NCI-H1092 (cell line): ENCODE data around the gene TIAL1.
"Not testable (repeated sequence)": the region's sequence is repeated elsewhere in the genome, so short reads cannot be mapped to it uniquely, and the experiment has no call there.

Experiments
- DNase-seq: peaks from one replicate; lab custom pipeline; 2025; lab: John Stamatoyannopoulos, UW

Gene TIAL1

DNA sequence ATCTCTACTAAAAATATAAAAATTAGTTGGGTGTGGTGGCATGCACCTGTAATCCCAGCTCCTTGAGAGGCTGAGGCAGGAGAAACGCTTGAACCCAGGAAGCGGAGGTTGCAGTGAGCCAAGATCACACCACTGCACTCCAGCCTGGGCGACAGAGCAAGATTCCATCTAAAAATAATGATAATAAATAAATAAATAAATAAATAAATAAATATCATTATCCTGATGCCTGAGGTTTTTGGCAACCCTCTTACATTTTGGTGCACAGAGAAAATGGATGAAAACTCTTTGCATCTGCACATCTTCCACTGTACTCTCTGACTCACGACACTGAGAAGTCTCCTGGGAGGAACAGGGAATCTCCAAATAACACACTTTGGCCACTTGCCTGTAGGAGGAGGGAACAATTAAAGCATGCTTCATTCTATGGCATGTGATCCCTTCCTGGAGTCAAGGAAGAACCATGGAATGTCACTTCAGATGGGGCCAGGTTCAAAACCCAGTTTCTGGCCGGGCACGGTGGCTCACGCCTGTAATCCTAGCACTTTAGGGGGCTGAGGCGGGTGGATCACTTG lies 68.0 kb downstream of the TIAL1 start:
- DNase-seq, result not testable (repeated sequence)

DNA sequence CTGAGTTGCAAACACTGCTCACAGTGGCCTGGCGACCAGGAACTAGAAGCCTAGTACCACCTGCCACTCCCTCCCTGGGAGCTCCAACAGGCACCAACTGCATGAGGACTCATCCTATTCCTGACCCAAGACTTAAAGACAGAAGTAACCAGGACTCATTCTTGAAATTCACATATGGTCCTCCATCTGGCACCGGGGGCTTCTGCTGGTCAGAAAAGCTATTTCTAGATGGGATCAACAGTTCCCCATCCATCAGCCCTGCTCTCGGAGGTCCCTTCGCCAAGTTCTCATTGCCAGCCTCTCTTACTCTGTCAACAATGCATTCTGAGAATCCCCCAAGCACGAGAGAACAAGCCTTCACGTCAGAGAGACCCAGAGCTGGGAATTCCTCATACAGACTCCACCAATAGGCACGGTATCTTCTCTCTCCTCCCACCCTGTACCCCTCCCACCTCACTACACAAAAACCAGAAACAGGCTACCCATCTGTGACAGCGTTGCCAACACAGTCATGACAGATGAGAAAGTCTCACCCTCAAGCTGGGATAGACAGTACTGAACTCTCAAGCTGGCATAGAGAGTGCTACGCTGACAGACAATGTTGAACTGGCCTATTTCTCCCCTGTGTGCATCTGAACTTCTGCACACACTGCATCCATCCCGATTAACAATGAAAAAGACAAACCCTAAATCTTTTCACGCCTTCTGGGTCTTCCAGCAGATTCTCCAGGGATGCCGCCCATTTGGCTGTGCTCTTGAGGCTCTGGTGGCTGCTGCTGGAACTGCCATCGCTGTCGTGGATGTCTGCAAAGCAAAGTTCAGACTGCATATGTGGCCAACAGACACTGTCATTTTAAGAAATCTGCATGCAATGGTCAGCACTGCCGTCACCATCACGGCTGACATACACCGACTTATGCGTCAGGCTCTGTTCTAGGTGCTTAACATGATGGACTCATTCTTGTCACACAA lies 69.9 kb downstream of the TIAL1 start:
- DNase-seq, result no peak

DNA sequence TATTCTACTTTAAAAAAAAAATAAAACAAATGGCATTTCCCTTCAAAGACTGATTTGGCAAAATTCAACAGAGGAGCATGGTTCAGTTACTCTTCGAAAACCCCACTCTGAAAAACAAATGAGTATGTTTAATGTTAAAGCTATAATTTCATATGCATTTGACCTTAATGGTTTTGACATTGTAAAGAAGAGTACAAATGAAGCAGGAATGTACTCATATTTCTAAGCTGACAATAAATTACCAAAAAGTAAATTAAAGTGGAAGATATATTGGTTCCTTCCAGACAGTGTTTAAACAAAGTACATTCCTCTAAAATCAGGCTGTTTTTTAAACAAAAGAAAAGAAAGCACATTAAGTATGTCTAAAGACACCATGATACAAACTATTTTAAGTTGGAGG lies 70.6 kb downstream of the TIAL1 start:
- no peak for DNase-seq

DNA sequence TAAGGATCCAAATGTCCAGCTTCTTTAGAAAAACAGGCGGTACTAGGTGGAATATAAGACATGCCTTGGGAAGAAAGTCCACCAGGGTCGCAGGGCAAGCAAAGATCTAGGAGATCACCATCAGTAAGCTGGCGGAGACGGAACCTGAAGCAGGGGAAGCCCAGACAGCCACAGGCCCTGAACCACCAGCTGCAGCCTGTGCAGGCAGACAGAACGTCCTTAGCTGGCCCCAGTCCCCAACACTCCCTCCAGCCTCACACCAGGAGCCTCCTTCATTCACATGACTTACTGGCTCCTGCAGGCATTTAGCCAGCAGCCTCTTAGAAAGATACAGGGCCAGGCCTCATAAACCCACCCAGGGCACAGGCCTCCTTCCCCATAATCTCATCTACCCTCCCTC lies 71.6 kb downstream of the TIAL1 start:
- DNase-seq, result no peak

DNA sequence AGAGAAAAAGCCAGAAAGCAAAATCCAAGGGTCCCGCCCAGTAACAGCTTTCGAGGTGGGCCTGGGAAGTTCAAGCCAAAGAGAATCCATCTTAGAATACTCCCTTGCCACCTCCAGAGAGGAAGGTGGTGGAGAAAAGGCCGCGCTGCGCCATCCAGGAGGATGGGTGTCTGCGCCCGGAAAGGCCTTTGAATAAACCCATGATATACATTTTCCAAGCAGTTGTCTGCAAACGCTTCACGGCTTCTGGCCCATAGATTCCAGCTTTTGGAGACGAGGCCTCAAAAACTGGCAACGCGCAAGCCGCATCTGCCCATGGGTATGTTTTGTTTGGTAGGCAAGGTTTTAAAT lies 72.1 kb downstream of the TIAL1 start:
- no peak for DNase-seq

DNA sequence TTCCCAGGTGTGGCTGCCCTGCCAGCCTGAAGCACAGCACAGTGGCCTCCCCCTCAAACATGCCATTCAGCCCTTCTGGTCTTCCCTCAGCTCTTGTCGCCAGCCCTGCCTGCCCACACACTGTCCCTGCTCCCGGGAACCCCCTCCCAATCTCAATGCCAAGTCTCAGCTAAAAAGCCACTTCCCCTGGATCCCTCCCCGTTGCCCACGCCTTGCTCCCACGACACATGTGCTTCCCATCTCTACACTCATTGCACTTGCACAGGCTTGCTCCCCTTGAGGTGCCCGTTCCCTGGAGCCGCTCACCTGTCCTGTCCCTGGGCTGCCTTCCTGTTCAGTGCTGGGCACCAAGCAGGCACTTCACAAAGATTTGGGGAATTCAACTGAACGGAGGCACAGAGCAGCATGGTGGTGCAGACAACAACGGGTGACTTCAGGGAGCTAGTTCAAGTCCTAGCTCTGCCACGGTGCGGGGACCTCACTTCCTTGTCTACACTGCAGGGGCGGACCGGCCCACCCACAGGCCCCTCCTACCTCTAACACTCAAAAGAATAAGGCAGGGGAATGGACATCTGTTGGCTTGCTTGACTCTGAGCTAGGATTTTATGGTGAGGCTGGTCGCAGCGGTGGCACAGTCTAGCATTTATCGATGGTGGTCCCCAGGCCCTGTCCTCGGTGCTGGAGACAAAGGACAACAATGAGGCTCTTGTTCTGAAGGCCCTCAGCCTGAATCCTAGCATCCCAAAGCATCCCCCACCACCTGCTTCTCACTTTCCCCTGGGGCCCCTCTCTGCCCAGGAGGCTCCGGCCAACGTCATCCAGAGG lies 72.7 kb downstream of the TIAL1 start:
- no peak for DNase-seq
